Muscle of leg (tissue), 16 donors: ENCODE data around the gene SERTAD2. TPM values are rescaled to one million over a fixed set of nuclear protein-coding genes. Genes with fewer than 3 reads are reported as not detected.

Experiments
- DNase-seq: peaks from one replicate; pipeline ENCODE4 v3.0.0; 2013
- H3K27ac ChIP-seq: one replicate; pipeline ENCODE4 v1.5.1; 2013; ENCODE audit warnings: mild to moderate bottlenecking, low read length, control low read depth
- H3K27me3 ChIP-seq: one replicate; pipeline ENCODE4 v1.6.1; 2013; ENCODE audit warnings: low read length; ENCODE audit not compliant: control insufficient read depth, insufficient read depth
- H3K36me3 ChIP-seq: one replicate; pipeline ENCODE4 v1.6.1; 2013; ENCODE audit warnings: low read length; ENCODE audit not compliant: control insufficient read depth, insufficient read depth
- H3K4me1 ChIP-seq: one replicate; pipeline ENCODE4 v1.6.1; 2013; ENCODE audit warnings: low read length; ENCODE audit not compliant: control insufficient read depth, insufficient read depth
- H3K4me3 ChIP-seq: one replicate; pipeline ENCODE4 v1.5.1; 2013; ENCODE audit warnings: low read length, control low read depth
- H3K9me3 ChIP-seq: replicated peaks from 2 replicates; pipeline ENCODE4 v1.6.1; 2013; ENCODE audit warnings: low read depth, low read length; ENCODE audit not compliant: control insufficient read depth
- WGBS: methylation state at CpG from one replicate; pipeline ENCODE4 v1.1.5; 2013; ENCODE audit warnings: missing lambda C conversion rate; ENCODE audit not compliant: insufficient coverage; 5-methylcytosine and 5-hydroxymethylcytosine counted together
- long read RNA-seq, 11 donors: transcript quantifications; one replicate each; lab custom pipeline, GENCODE V29; 2026
- polyA plus RNA-seq, 8 donors: library from polyadenylated mRNA; unstranded; fragments of 120-200 nt; gene quantifications; one replicate each; pipeline versions ENCODE4 v1.2.1 to v1.2.3, GENCODE V29; 2013; ENCODE audit warnings: inconsistent platforms in 1 of 8, low replicate concordance in 1 of 8; ENCODE audit not compliant: insufficient read length in 8 of 8, insufficient read depth in 1 of 8
- total RNA-seq: library from RNA; stranded (reverse); fragments of 120-200 nt; gene quantifications from one replicate; pipeline ENCODE4 v1.2.4, GENCODE V29; 2013

SERTAD2 gene, protein sequence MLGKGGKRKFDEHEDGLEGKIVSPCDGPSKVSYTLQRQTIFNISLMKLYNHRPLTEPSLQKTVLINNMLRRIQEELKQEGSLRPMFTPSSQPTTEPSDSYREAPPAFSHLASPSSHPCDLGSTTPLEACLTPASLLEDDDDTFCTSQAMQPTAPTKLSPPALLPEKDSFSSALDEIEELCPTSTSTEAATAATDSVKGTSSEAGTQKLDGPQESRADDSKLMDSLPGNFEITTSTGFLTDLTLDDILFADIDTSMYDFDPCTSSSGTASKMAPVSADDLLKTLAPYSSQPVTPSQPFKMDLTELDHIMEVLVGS
- 11.0 TPM for total RNA-seq
- polyA plus RNA-seq: 10 to 100 TPM; 20.2 to 30.4 (median 23.7) TPM
- long read RNA-seq, donor 1, full-length matches to known transcripts: 7 of 7 reads
- long read RNA-seq, donor 1, partial matches to known transcripts: 0 of 7 reads
- long read RNA-seq, donor 1, other reads (novel, unspliced or antisense): 0 of 7 reads
- long read RNA-seq, donor 2: 0 reads
- long read RNA-seq, donor 3, full-length matches to known transcripts: 11 of 11 reads
- long read RNA-seq, donor 3, partial matches to known transcripts: 0 of 11 reads
- long read RNA-seq, donor 3, other reads (novel, unspliced or antisense): 0 of 11 reads
- long read RNA-seq, donor 4, full-length matches to known transcripts: 14 of 14 reads
- long read RNA-seq, donor 4, partial matches to known transcripts: 0 of 14 reads
- long read RNA-seq, donor 4, other reads (novel, unspliced or antisense): 0 of 14 reads
- long read RNA-seq, donor 5, full-length matches to known transcripts: 20 of 20 reads
- long read RNA-seq, donor 5, partial matches to known transcripts: 0 of 20 reads
- long read RNA-seq, donor 5, other reads (novel, unspliced or antisense): 0 of 20 reads
- long read RNA-seq, donor 6, full-length matches to known transcripts: 5 of 5 reads
- long read RNA-seq, donor 6, partial matches to known transcripts: 0 of 5 reads
- long read RNA-seq, donor 6, other reads (novel, unspliced or antisense): 0 of 5 reads
- long read RNA-seq, donor 7, full-length matches to known transcripts: 5 of 5 reads
- long read RNA-seq, donor 7, partial matches to known transcripts: 0 of 5 reads
- long read RNA-seq, donor 7, other reads (novel, unspliced or antisense): 0 of 5 reads
- long read RNA-seq, donor 8, full-length matches to known transcripts: 10 of 10 reads
- long read RNA-seq, donor 8, partial matches to known transcripts: 0 of 10 reads
- long read RNA-seq, donor 8, other reads (novel, unspliced or antisense): 0 of 10 reads
- long read RNA-seq, donor 9, full-length matches to known transcripts: 17 of 17 reads
- long read RNA-seq, donor 9, partial matches to known transcripts: 0 of 17 reads
- long read RNA-seq, donor 9, other reads (novel, unspliced or antisense): 0 of 17 reads
- long read RNA-seq, donor 10, full-length matches to known transcripts: 17 of 17 reads
- long read RNA-seq, donor 10, partial matches to known transcripts: 0 of 17 reads
- long read RNA-seq, donor 10, other reads (novel, unspliced or antisense): 0 of 17 reads
- long read RNA-seq, donor 11, full-length matches to known transcripts: 15 of 15 reads
- long read RNA-seq, donor 11, partial matches to known transcripts: 0 of 15 reads
- long read RNA-seq, donor 11, other reads (novel, unspliced or antisense): 0 of 15 reads

DNA sequence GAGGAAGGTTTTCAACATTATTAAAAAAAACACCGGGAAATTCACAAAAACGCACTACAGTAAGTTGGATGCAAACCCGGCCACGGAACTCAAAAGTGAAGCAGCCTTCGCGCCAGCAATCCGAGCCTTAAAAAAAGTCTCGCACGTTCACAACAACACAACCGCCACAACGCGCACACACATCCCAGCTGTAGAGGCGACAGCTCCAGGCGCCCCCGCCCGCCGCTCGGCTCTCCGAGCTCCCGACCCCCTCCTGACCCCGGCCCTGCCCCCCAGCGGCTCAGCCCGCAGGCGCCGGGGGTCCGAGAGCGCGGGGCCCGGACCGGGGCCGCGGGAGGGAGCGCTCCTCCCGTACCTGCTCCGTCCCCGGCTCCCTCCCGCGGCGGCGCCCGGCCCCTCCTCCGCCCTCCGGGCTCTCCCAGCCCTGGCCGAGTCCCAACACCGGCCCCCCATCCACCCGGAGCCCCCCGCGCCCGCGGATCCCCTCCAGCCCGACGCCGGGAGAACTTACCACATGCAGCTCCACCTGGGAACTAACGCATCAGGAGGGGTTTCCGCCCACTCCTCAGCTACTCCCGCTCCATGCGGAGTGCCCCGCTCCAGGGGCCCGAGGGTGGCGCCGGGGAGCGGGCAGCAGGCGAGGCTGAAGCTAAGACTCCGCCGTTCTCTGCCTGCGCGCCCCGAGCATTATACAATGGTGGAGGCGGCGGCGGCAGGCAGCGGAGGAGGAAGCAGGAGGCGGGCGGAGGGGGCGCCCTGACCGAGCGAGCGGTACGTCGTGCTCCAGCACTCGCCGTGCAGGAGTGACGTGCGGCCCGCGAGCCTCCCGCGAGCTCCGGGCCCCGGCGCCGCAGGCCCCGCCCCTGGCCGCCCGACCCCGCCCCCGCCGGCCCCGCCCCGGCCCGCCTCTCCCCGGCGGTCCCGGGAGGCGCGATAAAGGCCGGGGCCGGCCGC, at the start of gene SERTAD2:
Gene SERTAD2, minus strand, starts transcription at position 805 of the 954 bp plus-strand sequence. CDS start 17,042 bp downstream, outside the sequence.
- no peaks in the 10 kb centered on the region for H3K36me3 ChIP-seq
- peak; percentile 94 for DNase-seq
- no peaks in the 10 kb centered on the region for H3K27me3 ChIP-seq
- peaks cover 23% of the 10 kb centered on the region for H3K4me1 ChIP-seq
- WGBS: under 1% methylated on average over 67 of the region's 109 CpGs
- no peaks in the 10 kb centered on the region for H3K9me3 ChIP-seq
- H3K4me3 ChIP-seq: peak within 1 kb of the TSS; percentile 95
- peak within 1 kb of the TSS; percentile 100 for H3K27ac ChIP-seq

DNA sequence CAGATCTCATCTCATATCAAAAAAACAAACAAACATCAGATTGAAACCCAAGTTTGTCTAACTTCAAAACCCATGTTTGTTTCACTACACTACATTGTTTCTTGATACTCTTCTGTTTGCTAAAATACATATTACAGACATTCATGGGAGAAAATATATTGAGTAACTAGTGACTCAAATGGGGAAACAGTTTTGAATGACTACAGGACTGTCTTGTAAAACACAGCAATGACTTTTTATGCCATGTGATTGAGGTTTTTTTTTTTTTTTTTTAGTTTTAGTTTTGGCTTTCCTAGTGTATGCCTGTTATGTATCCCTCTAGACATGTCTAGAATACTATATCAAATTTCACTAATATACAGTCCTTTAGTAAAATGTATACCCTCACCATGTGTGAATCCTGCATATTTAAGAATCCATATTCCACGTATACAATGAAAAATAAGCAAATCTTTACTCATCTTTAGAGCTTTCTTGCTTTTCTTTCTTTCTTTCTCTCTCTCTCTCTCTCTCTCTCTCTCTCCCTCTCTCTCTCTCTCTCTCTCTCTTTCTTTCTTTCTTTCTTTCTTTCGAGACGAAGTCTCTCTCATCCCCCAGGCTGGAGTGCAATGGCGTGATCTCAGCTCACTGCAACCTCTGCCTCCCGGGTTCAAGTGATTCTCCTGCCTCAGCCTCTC, 46.6 kb upstream of the SERTAD2 start:
- Histone ChIP-seq H3K4me1 (peaks cover 10% of the 10 kb centered on the region), H3K4me3 (no peak overlapping the region), H3K36me3 (no peaks in the 10 kb centered on the region), H3K9me3 (no peaks in the 10 kb centered on the region), H3K27me3 (no peaks in the 10 kb centered on the region), H3K27ac (no peak overlapping the region)
- 95% methylated on average over 2 of the region's 5 CpGs for WGBS
- DNase-seq: no peak

DNA sequence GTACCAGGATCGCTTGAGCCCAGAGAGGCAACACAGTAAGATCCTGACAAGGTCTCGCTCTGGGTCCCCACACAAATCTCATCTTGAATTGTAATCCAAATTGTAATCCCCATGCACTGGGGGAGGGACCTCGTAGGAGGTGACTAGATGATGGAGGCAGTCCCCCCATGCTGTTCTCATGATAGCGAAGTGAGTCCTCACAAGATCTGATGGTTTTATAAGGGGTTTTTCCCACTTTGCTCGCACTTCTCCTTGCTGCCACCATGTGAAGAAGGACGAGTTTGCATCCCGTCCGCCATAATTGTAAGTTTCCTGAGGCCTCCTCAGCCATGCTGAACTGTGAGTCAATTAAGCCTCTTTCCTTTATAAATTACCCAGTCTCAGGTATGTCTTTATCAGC, 46.0 kb upstream of the SERTAD2 start:
- peaks cover 11% of the 10 kb centered on the region for H3K4me1 ChIP-seq
- no peaks in the 10 kb centered on the region for H3K36me3 ChIP-seq
- no peak overlapping the region for H3K27ac ChIP-seq
- DNase-seq: no peak
- H3K9me3 ChIP-seq: no peaks in the 10 kb centered on the region
- H3K4me3 ChIP-seq: no peak overlapping the region
- no peaks in the 10 kb centered on the region for H3K27me3 ChIP-seq
- WGBS: 89% methylated on average over 5 of the region's 8 CpGs

DNA sequence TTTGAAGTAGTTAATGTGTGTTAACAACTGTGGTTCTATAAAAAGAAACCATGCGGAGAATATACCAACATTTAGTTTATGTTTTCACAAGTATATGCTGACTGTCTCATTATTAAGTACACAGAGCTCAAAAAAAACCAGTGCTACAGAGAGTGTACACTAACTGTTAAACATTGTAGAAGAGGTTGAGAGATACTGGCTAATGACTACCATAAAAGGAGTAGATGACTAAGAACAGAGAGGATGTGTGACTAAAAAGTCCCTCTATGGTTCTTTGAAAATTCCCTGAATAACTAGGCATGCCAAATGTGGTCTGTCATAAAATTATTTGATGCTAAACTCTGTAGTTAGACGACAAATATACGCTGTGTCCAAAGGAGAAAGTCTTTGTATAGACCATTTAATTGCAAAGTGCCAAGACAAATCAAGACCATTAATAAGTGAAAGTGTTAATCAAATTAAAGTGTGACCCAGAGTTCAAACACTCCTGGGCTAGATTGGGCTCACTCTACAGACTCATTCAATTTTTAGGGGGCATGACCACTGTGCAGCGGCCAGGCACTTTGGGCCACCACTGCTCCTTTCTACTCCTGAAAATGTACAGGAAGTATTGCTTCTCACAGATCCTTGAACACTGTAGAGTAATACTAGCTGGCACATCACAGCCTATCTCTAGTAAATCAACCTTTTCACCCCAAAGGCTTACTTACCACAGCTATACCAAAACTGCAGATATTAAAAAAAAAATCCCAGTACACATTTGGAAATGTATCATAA, 45.1 kb upstream of the SERTAD2 start:
- H3K9me3 ChIP-seq: no peaks in the 10 kb centered on the region
- no peaks in the 10 kb centered on the region for H3K36me3 ChIP-seq
- H3K4me1 ChIP-seq: peaks cover 11% of the 10 kb centered on the region
- no peak overlapping the region for H3K27ac ChIP-seq
- no peak for DNase-seq
- H3K4me3 ChIP-seq: no peak overlapping the region
- no peaks in the 10 kb centered on the region for H3K27me3 ChIP-seq
- WGBS: 88% methylated on average over 1 of the region's 4 CpGs

DNA sequence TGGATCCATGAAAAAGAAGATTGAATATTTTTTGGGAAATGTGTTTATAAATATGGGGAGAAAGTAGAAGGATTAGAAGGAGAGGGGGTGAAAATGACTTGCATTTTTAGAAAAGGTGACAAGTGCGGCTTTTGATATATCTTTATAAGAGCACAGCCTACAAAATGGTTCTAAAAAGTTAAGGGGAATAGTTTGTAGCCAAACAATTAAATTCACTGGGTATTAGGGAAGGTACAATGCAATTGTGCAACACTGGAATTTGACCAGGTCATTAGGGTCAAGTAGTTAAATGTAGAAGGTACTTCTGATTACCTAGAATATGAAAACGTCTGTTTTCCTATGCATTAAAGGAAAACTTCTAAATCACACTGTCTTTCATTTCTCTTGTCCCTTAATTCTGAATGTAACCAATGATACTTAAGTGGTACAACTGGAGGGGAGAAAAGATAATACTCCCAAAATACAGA, 44.5 kb upstream of the SERTAD2 start:
- Histone ChIP-seq H3K27ac (no peak overlapping the region), H3K36me3 (no peaks in the 10 kb centered on the region), H3K9me3 (no peaks in the 10 kb centered on the region), H3K27me3 (no peaks in the 10 kb centered on the region), H3K4me3 (no peak overlapping the region), H3K4me1 (peaks cover 11% of the 10 kb centered on the region)
- DNase-seq: no peak
- WGBS: no CpG with 5 or more reads among the region's 2 CpGs

DNA sequence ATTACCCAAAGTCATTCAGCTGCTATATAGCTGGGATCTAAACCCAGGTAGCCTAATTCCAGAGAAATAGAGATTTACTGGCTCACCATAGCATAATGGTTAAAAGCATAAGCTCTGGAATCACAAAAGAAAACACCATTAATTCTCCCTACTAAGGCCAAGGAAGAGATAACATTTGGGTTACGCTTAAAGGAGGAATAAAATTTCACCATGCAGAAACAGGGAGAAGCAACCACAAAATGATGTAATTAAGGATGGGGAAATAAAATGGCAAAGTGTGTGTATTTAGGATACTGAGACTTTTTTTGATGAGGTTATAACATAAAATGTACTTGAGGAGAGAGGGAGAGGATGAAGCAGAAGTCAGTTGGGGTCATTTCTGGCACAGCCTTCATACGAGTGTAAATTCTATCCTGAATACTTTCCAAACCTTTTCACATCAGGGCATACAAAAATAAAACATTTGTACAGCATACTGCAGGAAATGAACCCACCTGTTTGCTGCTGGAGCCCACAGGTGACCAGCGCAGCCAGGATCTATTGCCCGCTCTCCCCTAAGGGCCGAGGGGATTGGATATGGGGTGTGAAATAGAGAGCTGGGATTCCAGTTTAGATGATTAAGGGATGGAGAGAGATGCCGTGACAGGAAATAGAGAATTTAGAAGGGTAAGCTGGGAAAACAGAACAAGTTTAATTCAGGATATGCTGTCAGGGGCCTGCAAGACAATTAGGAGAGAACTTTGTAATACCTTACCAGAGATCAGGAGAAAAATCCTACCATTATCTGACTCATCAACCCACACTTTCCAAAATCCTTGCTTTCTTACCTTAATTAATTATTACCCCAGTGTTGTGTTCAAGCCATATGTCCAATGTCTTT, 43.8 kb upstream of the SERTAD2 start:
- peaks cover 11% of the 10 kb centered on the region for H3K4me1 ChIP-seq
- H3K4me3 ChIP-seq: no peak overlapping the region
- H3K9me3 ChIP-seq: no peaks in the 10 kb centered on the region
- 65% methylated on average over 4 of the region's 6 CpGs for WGBS
- no peak overlapping the region for H3K27ac ChIP-seq
- H3K36me3 ChIP-seq: no peaks in the 10 kb centered on the region
- no peak for DNase-seq
- H3K27me3 ChIP-seq: no peaks in the 10 kb centered on the region

DNA sequence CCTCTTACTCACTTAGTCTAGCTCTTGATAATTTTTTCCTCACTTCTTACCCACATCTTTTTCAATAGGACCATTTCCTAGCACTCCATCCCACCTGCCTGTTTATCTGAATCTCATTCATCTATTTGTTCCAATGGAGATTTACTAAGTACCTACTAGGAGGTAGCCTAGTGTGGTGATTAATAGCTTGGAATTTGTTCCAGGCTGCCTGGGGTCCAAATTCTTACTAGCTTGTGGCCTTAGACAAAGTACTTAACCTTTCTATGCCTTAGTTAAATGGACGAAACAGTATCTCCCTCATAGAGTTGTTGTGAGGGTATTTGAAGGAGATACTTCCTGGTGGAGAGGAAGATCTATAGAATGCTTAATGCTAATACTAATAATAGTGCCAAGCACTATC, 42.9 kb upstream of the SERTAD2 start:
- DNase-seq: no peak
- Histone ChIP-seq H3K36me3 (no peaks in the 10 kb centered on the region), H3K27ac (no peak overlapping the region), H3K9me3 (peaks cover 3% of the 10 kb centered on the region), H3K4me1 (peaks cover 11% of the 10 kb centered on the region), H3K27me3 (no peaks in the 10 kb centered on the region), H3K4me3 (no peak overlapping the region)
- WGBS: no CpG with 5 or more reads among the region's 1 CpG
